HFF-Myc (cell line): ENCODE measurements around the gene EAF2.

Source experiments
- DNase-seq: peaks from one replicate; pipeline ENCODE4 v3.0.0-alpha.2; 2011; ENCODE audit warnings: low read depth; ENCODE audit errors: extremely low read depth
- H3K4me3 ChIP-seq: replicated peaks from 2 replicates; pipeline ENCODE4 v1.5.1; 2011; ENCODE audit warnings: low read depth, mild to moderate bottlenecking, control low read depth, low read length
- TF ChIP-seq, protein P1 (sequence below): IDR thresholded peaks from 2 replicates; pipeline ENCODE4 v1.5.1; 2012; ENCODE audit warnings: mild to moderate bottlenecking, low read depth, low read length, control low read depth; ENCODE audit errors: missing control alignments

The EAF2 gene

DNA sequence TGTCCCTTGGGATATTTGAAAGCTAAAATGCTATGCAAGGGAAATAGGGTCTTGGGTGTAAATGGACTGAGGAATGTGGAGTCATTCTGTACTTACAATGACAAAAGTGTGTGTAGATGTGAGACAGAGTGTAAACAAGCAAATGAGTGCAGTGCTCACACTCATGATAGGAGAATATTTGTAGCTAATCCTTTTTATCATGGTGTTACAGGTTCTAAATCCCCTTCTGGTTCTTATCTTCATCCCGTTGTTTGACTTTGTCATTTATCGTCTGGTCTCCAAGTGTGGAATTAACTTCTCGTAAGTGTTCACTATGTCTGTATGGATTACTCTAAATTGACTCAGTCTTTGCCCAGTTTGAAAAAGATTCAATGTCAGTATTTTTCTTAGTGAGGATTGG is 89.7 kb downstream of the EAF2 start:
- TF ChIP-seq, protein P1, sequence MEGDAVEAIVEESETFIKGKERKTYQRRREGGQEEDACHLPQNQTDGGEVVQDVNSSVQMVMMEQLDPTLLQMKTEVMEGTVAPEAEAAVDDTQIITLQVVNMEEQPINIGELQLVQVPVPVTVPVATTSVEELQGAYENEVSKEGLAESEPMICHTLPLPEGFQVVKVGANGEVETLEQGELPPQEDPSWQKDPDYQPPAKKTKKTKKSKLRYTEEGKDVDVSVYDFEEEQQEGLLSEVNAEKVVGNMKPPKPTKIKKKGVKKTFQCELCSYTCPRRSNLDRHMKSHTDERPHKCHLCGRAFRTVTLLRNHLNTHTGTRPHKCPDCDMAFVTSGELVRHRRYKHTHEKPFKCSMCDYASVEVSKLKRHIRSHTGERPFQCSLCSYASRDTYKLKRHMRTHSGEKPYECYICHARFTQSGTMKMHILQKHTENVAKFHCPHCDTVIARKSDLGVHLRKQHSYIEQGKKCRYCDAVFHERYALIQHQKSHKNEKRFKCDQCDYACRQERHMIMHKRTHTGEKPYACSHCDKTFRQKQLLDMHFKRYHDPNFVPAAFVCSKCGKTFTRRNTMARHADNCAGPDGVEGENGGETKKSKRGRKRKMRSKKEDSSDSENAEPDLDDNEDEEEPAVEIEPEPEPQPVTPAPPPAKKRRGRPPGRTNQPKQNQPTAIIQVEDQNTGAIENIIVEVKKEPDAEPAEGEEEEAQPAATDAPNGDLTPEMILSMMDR, result no peak
- DNase-seq, result no peak

DNA sequence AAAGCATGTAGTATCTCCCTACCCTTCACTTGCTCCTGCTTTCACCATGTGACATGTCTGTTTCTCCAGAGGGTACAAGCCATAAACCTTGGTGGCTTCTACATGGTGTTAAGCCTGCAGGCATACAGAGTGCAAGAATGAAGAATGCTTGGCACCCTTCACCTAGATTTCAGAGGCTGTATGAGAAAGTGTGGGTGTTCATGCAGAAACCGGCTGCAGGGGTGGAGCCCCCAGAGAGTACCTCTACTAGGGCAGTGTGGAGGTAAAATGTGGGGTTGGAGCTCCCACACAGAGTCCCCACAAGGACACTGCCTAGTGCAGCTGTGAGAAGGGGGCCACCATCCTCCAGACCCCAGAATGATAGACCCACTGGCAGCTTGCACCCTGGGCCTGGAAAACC is 91.4 kb downstream of the EAF2 start:
- no peak for DNase-seq

More for the DNA sequence above, 89.7 kb downstream of the EAF2 start:
- no peak overlapping the region for H3K4me3 ChIP-seq

More for the DNA sequence above, 91.4 kb downstream of the EAF2 start:
- no peak overlapping the region for H3K4me3 ChIP-seq
- TF ChIP-seq, protein P1, result no peak
